Osteoblast (primary cell): ENCODE measurements around the gene PTK6. TPM values are rescaled to one million over a fixed set of nuclear protein-coding genes. Genes with fewer than 3 reads are reported as not detected.

Source experiments
- DNase-seq: peaks from one replicate; pipeline ENCODE4 v3.0.0; 2011; ENCODE audit warnings: low spot score, mixed read lengths; ENCODE audit not compliant: insufficient read length; ENCODE audit errors: missing footprints
- H2AFZ ChIP-seq: 2 replicates; pipeline ENCODE4 v1.6.0; 2011; ENCODE audit warnings: mild to moderate bottlenecking, low read length
- H3K27ac ChIP-seq: 2 replicates; pipeline ENCODE4 v1.5.1; 2011; ENCODE audit warnings: mild to moderate bottlenecking, low read depth, low read length, moderate library complexity
- H3K27me3 ChIP-seq: 2 replicates; pipeline ENCODE4 v1.6.0; 2012; ENCODE audit warnings: mild to moderate bottlenecking, control low read depth, inconsistent platforms, low read length, moderate library complexity; ENCODE audit not compliant: insufficient read depth
- H3K36me3 ChIP-seq: 2 replicates; pipeline ENCODE4 v1.5.1; 2011; ENCODE audit warnings: mild to moderate bottlenecking, low read length, control low read depth, moderate library complexity; ENCODE audit not compliant: insufficient read depth
- H3K4me1 ChIP-seq: 2 replicates; pipeline ENCODE4 v1.5.1; 2011; ENCODE audit warnings: mild to moderate bottlenecking, low read length, control low read depth, moderate library complexity; ENCODE audit not compliant: insufficient read depth
- H3K4me2 ChIP-seq: 2 replicates; pipeline ENCODE4 v1.6.0; 2011; ENCODE audit warnings: mild to moderate bottlenecking, low read length; ENCODE audit not compliant: insufficient read depth
- H3K4me3 ChIP-seq: fragments of 200-600 bp; sonication (generic); 3 replicates; pipeline ENCODE4 v1.5.1; 2012; ENCODE audit warnings: mild to moderate bottlenecking, low read length, inconsistent platforms; ENCODE audit not compliant: insufficient read depth
- H3K79me2 ChIP-seq: 2 replicates; pipeline ENCODE4 v1.6.0; 2012; ENCODE audit warnings: mild to moderate bottlenecking, low read length, control low read depth, inconsistent platforms; ENCODE audit not compliant: insufficient read depth
- H3K9me3 ChIP-seq: 2 replicates; pipeline ENCODE4 v1.5.1; 2011; ENCODE audit warnings: low read depth, low read length, control low read depth
- H4K20me1 ChIP-seq: 2 replicates; pipeline ENCODE4 v1.6.0; 2012; ENCODE audit warnings: mild to moderate bottlenecking, low read length, control low read depth; ENCODE audit not compliant: insufficient read depth
- CTCF ChIP-seq: IDR thresholded peaks from 2 replicates; pipeline ENCODE4 v1.5.1; 2011; ENCODE audit warnings: mild to moderate bottlenecking, low read depth, low read length, moderate library complexity; ENCODE audit errors: extremely low read depth
- total RNA-seq: library from RNA; depleted of rRNA; stranded (reverse); fragments of >200 nt; gene quantifications from 2 replicates; pipeline ENCODE4 v1.2.3, GENCODE V29; 2012

Gene PTK6
- total RNA-seq, 1 donor, result not detected

DNA sequence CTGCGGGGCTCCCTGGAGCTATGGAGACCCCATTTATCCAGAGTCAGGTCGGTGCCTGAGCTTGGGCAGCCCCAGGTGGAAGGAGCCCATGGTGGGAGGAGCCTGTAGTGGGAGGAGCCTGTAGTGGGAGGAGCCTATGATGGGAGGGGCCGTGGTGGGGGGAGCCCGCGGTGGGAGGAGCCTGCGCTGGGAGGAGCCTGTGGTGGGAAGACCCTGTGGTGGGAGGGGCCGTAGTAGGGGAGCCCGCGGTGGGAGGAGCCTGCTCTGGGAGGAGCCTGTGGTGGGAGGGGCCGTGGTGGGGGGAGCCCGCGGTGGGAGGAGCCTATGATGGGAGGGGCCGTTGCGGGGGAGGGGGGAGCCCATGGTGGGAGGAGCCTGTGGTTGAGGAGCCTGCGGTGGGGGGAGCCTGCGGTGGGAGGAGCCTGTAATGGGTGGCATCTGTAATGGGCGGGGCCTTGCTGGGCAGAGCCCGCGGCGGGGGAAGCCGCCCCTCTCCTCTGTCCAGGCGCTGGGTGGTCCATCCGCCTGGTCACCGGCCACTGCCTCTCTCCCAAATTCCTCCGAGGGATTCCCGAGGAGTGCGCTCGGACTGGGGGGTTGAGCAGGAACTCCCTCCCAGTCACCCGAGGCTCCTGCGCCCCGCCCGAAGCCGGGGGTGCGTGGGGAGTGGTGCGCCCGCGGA is 16.2 kb upstream of the PTK6 start:
- Histone ChIP-seq H3K27me3 (peaks cover 8% of the 10 kb centered on the region), H4K20me1 (no peaks in the 10 kb centered on the region), H3K36me3 (no peaks in the 10 kb centered on the region), H3K4me3 (peak overlapping the region; percentile 72), H3K27ac (no peak overlapping the region), H3K9me3 (no peaks in the 10 kb centered on the region), H3K4me1 (no peaks in the 10 kb centered on the region), H2AFZ (peak overlapping the region; percentile 68), H3K79me2 (no peaks in the 10 kb centered on the region), H3K4me2 (peak overlapping the region; percentile 82)
- TF ChIP-seq CTCF, result no peak
- peak; percentile 97 for DNase-seq

- Histone ChIP-seq H3K27me3 (peaks cover 14% of the 10 kb centered on the region), H3K4me1 (no peaks in the 10 kb centered on the region), H3K9me3 (no peaks in the 10 kb centered on the region), H3K27ac (no peak overlapping the region), H2AFZ (no peak overlapping the region), H3K36me3 (no peaks in the 10 kb centered on the region), H4K20me1 (no peaks in the 10 kb centered on the region), H3K4me3 (no peak overlapping the region), H3K4me2 (no peak overlapping the region), H3K79me2 (no peaks in the 10 kb centered on the region)
- TF ChIP-seq CTCF, result no peak
- no peak for DNase-seq
Observed at GRCh38 chr20:63552481-63553249, 15.5 kb upstream of the PTK6 start.

GRCh38 chr20:63551068-63551467 is 13.9 kb upstream of the PTK6 start:
- Histone ChIP-seq H3K4me3 (no peak overlapping the region), H3K9me3 (no peaks in the 10 kb centered on the region), H4K20me1 (no peaks in the 10 kb centered on the region), H3K4me2 (no peak overlapping the region), H3K36me3 (no peaks in the 10 kb centered on the region), H3K79me2 (no peaks in the 10 kb centered on the region), H3K27ac (no peak overlapping the region), H3K27me3 (peaks cover 17% of the 10 kb centered on the region), H2AFZ (no peak overlapping the region), H3K4me1 (no peaks in the 10 kb centered on the region)
- peak; percentile 91 for DNase-seq
- TF ChIP-seq CTCF, result no peak

DNA sequence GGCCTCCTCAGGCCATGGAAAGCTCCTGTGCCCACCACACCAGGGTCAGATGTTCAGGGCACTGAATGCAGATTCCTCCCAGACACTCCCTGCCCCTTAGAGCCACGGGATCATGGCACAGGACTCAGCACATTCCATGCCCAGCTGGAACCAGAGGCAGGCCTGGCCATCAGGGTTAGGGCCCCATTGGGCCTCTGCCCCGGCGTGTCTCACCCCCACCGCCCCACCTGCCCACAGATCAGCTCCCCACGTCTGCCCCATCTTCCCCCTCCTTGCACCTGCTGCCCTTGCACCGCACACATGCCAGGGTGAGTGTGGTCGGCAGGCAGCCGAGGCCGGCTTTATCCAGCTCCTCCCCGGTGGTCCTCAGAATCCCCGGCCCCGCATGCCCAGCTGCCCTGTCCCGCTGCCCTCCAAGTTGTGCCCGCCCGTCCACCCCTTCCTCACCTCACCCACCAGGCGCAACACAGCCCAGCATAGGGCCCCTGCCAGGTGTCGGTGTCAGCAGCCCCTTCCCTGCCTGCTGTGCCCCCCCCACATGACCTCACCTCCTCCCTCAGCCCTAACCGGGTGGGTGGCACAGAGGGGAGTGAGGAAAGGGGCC is 12.6 kb upstream of the PTK6 start:
- no peaks in the 10 kb centered on the region for H3K4me1 ChIP-seq
- no peaks in the 10 kb centered on the region for H3K9me3 ChIP-seq
- peaks cover 22% of the 10 kb centered on the region for H3K27me3 ChIP-seq
- no peak overlapping the region for H3K4me3 ChIP-seq
- no peaks in the 10 kb centered on the region for H4K20me1 ChIP-seq
- H3K4me2 ChIP-seq, result no peak overlapping the region
- H2AFZ ChIP-seq, result no peak overlapping the region
- no peaks in the 10 kb centered on the region for H3K36me3 ChIP-seq
- no peaks in the 10 kb centered on the region for H3K79me2 ChIP-seq
- no peak overlapping the region for H3K27ac ChIP-seq
- no peak for DNase-seq
- no peak for TF ChIP-seq CTCF
